HepG2 (cell line): ENCODE results near the gene HADHA. TPM values are rescaled to one million over a fixed set of nuclear protein-coding genes. Genes with fewer than 3 reads are reported as not detected.

Source experiments
- ATAC-seq: fragments of 200-7000 bp; cut with Tn5 transposase; 3 replicates; pipeline ENCODE4 v1.9.1; 2020; ENCODE audit warnings: mild to moderate bottlenecking, moderate library complexity
- BruUV-seq: library from RNA; stranded (reverse); fragments of 400-500 nt; replicated peaks from 2 replicates; lab custom pipeline; 2021; lab: Mats Ljungman, UMichigan
- CTCF ChIA-PET: fragments of 300-600 bp; formaldehyde crosslinking; extraction: SDS; loops from one replicate; lab custom pipeline; 2021; ENCODE audit warnings: low total read pairs, inconsistent platforms, low intra/inter-chr PET ratio; lab: Yijun Ruan, JAX
- POLR2A ChIA-PET: fragments of 350-600 bp; sonication (Branson Sonifier 250); formaldehyde crosslinking; loops from one replicate; lab custom pipeline; 2020; ENCODE audit warnings: antibody characterized with exemption, inconsistent platforms; lab: Yijun Ruan, JAX
- DNase-seq: peaks from one replicate; pipeline ENCODE4 v3.0.0-alpha.2; 2015; ENCODE audit warnings: low spot score
- FAIRE-seq: peaks from 3 replicates; lab custom pipeline; 2011; peaks lifted over from hg19 to GRCh38; lab: Jason Lieb, UNC
- H2AFZ ChIP-seq: one replicate; pipeline ENCODE4 v1.6.1; 2011; ENCODE audit warnings: low read length, inconsistent platforms
- H3K27ac ChIP-seq: fragments of 300-600 bp; 3 replicates; pipeline ENCODE4 v1.8.0; 2011; ENCODE audit warnings: mixed run types, mild to moderate bottlenecking, mixed read lengths, low read length, inconsistent platforms; ENCODE audit not compliant: insufficient read depth; ENCODE audit errors: extremely low read length
- H3K27me3 ChIP-seq, 2 experiments: fragments of 200-600 bp in 1 of 2; 2 replicates in 1 of 2; 3 replicates in 1 of 2; pipeline versions ENCODE4 v1.6.0 to v1.8.0; 2011; ENCODE audit warnings: low read length in 2 of 2, mild to moderate bottlenecking in 2 of 2, moderate library complexity in 2 of 2, inconsistent platforms in 1 of 2; ENCODE audit not compliant: insufficient read depth in 2 of 2, control insufficient read depth in 1 of 2
- H3K36me3 ChIP-seq, 2 experiments: fragments of 200-600 bp in 1 of 2; replicated peaks in 1 of 2; 2 replicates in 1 of 2; 3 replicates in 1 of 2; pipeline versions ENCODE4 v1.5.1 to v1.8.0; 2011; ENCODE audit warnings: low read length in 2 of 2, inconsistent platforms in 1 of 2; ENCODE audit not compliant: insufficient read depth in 2 of 2, control insufficient read depth in 1 of 2
- H3K4me1 ChIP-seq: 2 replicates; pipeline ENCODE4 v1.5.1; 2012; ENCODE audit warnings: low read length, inconsistent platforms; ENCODE audit not compliant: insufficient read depth
- H3K4me2 ChIP-seq: 2 replicates; pipeline ENCODE4 v1.6.0; 2011; ENCODE audit warnings: low read depth, low read length, inconsistent platforms
- H3K4me3 ChIP-seq, 3 experiments: fragments of 200-600 bp in 1 of 3; sonication (generic), shearing (Covaris generic) in 1 of 3; replicated peaks in 1 of 3; 2 replicates each; pipeline ENCODE4 v1.5.1; 2011 to 2016; ENCODE audit warnings: low read length in 3 of 3, inconsistent platforms in 2 of 3, low read depth in 2 of 3, mild to moderate bottlenecking in 2 of 3, control low read depth in 1 of 3, mixed read lengths in 1 of 3; ENCODE audit not compliant: insufficient read depth in 1 of 3
- H3K79me2 ChIP-seq: one replicate; pipeline ENCODE4 v1.6.1; 2011; ENCODE audit warnings: low read length, inconsistent platforms; ENCODE audit not compliant: insufficient read depth
- H3K9ac ChIP-seq: 2 replicates; pipeline ENCODE4 v1.6.0; 2011; ENCODE audit warnings: mild to moderate bottlenecking, low read depth, low read length, inconsistent platforms; ENCODE audit not compliant: insufficient read depth
- H3K9me3 ChIP-seq: 2 replicates; pipeline ENCODE4 v1.5.1; 2012; ENCODE audit warnings: mild to moderate bottlenecking, low read length
- H4K20me1 ChIP-seq: 2 replicates; pipeline ENCODE4 v1.6.0; 2011; ENCODE audit warnings: inconsistent platforms, mild to moderate bottlenecking, low read length, moderate library complexity; ENCODE audit not compliant: insufficient read depth
- CEBPG ChIP-seq: IDR thresholded peaks from 2 replicates; pipeline ENCODE4 v1.6.1; 2016
- DR1 ChIP-seq: sonication (generic); formaldehyde crosslinking; IDR thresholded peaks from 2 replicates; pipeline ENCODE4 v1.8.0; 2021; ENCODE audit warnings: mild to moderate bottlenecking, missing genetic modification reagents, inconsistent platforms
- HNF4A ChIP-seq: sonication (generic); formaldehyde crosslinking; IDR thresholded peaks from 2 replicates; pipeline ENCODE4 v1.4.0; 2020; ENCODE audit warnings: missing genetic modification reagents
- MIER2 ChIP-seq: IDR thresholded peaks from 2 replicates; pipeline ENCODE4 v1.6.1; 2016; ENCODE audit warnings: missing biosample characterization, missing genetic modification reagents
- PAF1 ChIP-seq: IDR thresholded peaks from 2 replicates; pipeline ENCODE4 v1.6.1; 2016; ENCODE audit warnings: missing genetic modification reagents, missing compliant biosample characterization
- TEAD3 ChIP-seq: optimal IDR thresholded peaks from 2 replicates; pipeline ENCODE3; 2016; ENCODE audit warnings: borderline replicate concordance
- ZNF121 ChIP-seq: sonication (generic); formaldehyde crosslinking; IDR thresholded peaks from 2 replicates; pipeline ENCODE4 v1.5.0; 2020; ENCODE audit warnings: mild to moderate bottlenecking, missing genetic modification reagents
- WGBS: methylation state at CpG from one replicate; pipeline ENCODE4 v1.1.6; 2017; ENCODE audit warnings: low lambda C conversion rate; 5-methylcytosine and 5-hydroxymethylcytosine counted together
- in situ Hi-C: cut with HindIII; loops from 2 replicates; pipeline ENCODE4 v1.10.0; 2017; ENCODE audit warnings: low pct_unique_long_range_greater_than_20kb; ENCODE audit not compliant: extremely low pct_ligation_motif_present
- intact Hi-C: fragments of 100-400 bp; cut with micrococcal nuclease; formaldehyde crosslinking; loops from one replicate; pipeline ENCODE4 v1.10.0; 2022; ENCODE audit not compliant: unreplicated experiment
- polyA plus RNA-seq, 8 experiments: library from polyadenylated mRNA; depleted of rRNA in 3 of 8; stranded (reverse) in 7 of 8; unstranded in 1 of 8; fragments of >200 nt; fragmentation: Illumina TruSeq in 4 of 8; extraction: Trizol in 4 of 8; gene quantifications; 2 replicates each; pipeline versions ENCODE4 v1.2.1 to v1.2.3, GENCODE V29; 2011 to 2016; ENCODE audit warnings: low read depth in 4 of 8, missing spikeins in 1 of 8, mixed read lengths in 1 of 8; ENCODE audit not compliant: insufficient read depth in 1 of 8
- total RNA-seq, 5 experiments: library from RNA; depleted of rRNA; stranded (reverse); fragments of >200 nt; fragmentation: Illumina TruSeq; extraction: Trizol; gene quantifications; 2 replicates each; pipeline ENCODE4 v1.2.3, GENCODE V29; 2016; ENCODE audit warnings: low read depth in 1 of 5
- TF ChIP-seq, protein P1 (sequence below): sonication (generic); formaldehyde crosslinking; IDR thresholded peaks from 2 replicates; pipeline ENCODE4 v1.4.0; 2020; ENCODE audit warnings: mild to moderate bottlenecking, missing genetic modification reagents
- TF ChIP-seq, protein P2 (sequence below): sonication (generic); formaldehyde crosslinking; IDR thresholded peaks from 2 replicates; pipeline ENCODE4 v1.4.0; 2020; ENCODE audit warnings: low read depth, mild to moderate bottlenecking, missing genetic modification reagents
- TF ChIP-seq, protein P3 (sequence below), 2 experiments: sonication (generic) in 1 of 2; formaldehyde crosslinking in 1 of 2; IDR thresholded peaks; 2 replicates each; pipeline versions ENCODE4 v1.4.0 to v1.6.1; 2016 to 2020; ENCODE audit warnings: borderline replicate concordance in 1 of 2, low read depth in 1 of 2, mild to moderate bottlenecking in 1 of 2, missing genetic modification reagents in 1 of 2
- TF ChIP-seq, protein P4 (sequence below): sonication (generic); formaldehyde crosslinking; IDR thresholded peaks from 2 replicates; pipeline ENCODE4 v1.4.0; 2020; ENCODE audit warnings: missing genetic modification reagents
- TF ChIP-seq, protein P5 (sequence below): sonication (generic); formaldehyde crosslinking; IDR thresholded peaks from 2 replicates; pipeline ENCODE4 v1.4.0; 2020; ENCODE audit warnings: missing genetic modification reagents, borderline replicate concordance

The HADHA gene
- total and polyA plus RNA-seq, 2 of the 13 experiments (the other 11 are each of a cell fraction or from before 2014, with no cell fraction given): 102 to 270 TPM

DNA sequence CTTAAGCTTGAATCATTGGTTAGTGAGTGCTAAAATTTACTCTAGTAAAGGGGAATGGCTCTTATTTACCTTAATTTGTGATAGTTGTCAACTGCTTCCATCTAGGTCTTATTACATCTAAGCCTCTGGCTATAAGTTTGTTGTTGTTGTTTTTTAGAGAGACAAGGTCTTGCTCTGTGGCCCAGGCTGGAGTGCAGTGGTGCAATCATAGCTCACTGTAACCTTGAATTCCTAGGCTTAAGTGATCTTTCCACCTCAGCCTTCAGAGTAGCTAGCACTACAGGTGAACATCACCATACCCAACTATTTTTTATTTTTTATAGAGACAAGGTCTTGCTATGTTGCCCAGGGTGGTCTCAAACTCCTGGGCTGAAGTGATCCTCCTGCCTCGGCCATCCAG is 6.6 kb downstream of the HADHA start:
- Histone ChIP-seq H2AFZ (no peak overlapping the region), H3K4me2 (0 out of 2 replicates have a peak overlapping the region, but pooled peaks have one; percentile 0), H4K20me1 (peaks cover 28% of the 10 kb centered on the region), H3K36me3 (peaks cover 15 to 46% of the 10 kb centered on the region in 2 experiments), H3K9me3 (no peaks in the 10 kb centered on the region), H3K4me3 (no peak overlapping the region), H3K4me1 (peaks cover 53% of the 10 kb centered on the region), H3K27me3 (no peaks in the 10 kb centered on the region), H3K9ac (no peak overlapping the region), H3K79me2 (peaks cover 50% of the 10 kb centered on the region), H3K27ac (peak overlapping the region; percentile 23)
- no TSS peak for BruUV-seq
- ChIA-PET POLR2A (no interaction called here), CTCF (interaction anchor here (0.9 kb wide), 1 partner anchor 76 kb away, joined by 3 read pairs; no protein-coding TSS in a partner anchor)
- DNase-seq: no peak
- in situ Hi-C loops: loop anchor here (5.0 to 10.0 kb wide), 2 partner anchors 94 to 227 kb away; no protein-coding TSS in a partner anchor
- intact Hi-C loops: no loop called here
- FAIRE-seq: no peak
- WGBS: 67% methylated on average over 1 of the region's 1 CpG
- peak; percentile 53 for ATAC-seq
- TF ChIP-seq HNF4A (CRISPR knock-in tag) (peak; percentile 52), PAF1 (no peak), DR1 (CRISPR knock-in tag) (no peak), CEBPG (0 out of 2 replicates have a peak, but pooled peaks have one; percentile 32), MIER2 (CRISPR knock-in tag) (no peak), ZNF121 (peak; percentile 94), TEAD3 (peak; percentile 34)
- TF ChIP-seq, protein P1, sequence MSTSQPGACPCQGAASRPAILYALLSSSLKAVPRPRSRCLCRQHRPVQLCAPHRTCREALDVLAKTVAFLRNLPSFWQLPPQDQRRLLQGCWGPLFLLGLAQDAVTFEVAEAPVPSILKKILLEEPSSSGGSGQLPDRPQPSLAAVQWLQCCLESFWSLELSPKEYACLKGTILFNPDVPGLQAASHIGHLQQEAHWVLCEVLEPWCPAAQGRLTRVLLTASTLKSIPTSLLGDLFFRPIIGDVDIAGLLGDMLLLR (CRISPR knock-in tag): no peak
- TF ChIP-seq, protein P2, sequence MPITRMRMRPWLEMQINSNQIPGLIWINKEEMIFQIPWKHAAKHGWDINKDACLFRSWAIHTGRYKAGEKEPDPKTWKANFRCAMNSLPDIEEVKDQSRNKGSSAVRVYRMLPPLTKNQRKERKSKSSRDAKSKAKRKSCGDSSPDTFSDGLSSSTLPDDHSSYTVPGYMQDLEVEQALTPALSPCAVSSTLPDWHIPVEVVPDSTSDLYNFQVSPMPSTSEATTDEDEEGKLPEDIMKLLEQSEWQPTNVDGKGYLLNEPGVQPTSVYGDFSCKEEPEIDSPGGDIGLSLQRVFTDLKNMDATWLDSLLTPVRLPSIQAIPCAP (CRISPR knock-in tag): no peak
- TF ChIP-seq, protein P3, sequence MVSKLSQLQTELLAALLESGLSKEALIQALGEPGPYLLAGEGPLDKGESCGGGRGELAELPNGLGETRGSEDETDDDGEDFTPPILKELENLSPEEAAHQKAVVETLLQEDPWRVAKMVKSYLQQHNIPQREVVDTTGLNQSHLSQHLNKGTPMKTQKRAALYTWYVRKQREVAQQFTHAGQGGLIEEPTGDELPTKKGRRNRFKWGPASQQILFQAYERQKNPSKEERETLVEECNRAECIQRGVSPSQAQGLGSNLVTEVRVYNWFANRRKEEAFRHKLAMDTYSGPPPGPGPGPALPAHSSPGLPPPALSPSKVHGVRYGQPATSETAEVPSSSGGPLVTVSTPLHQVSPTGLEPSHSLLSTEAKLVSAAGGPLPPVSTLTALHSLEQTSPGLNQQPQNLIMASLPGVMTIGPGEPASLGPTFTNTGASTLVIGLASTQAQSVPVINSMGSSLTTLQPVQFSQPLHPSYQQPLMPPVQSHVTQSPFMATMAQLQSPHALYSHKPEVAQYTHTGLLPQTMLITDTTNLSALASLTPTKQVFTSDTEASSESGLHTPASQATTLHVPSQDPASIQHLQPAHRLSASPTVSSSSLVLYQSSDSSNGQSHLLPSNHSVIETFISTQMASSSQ (IDR thresholded peaks at IDR 0.05; ENCODE audit: low read depth): no peak
- TF ChIP-seq, protein P3 (CRISPR knock-in tag; IDR thresholded peaks at IDR 0.05; ENCODE audit: borderline replicate concordance): no peak
- TF ChIP-seq, protein P4, sequence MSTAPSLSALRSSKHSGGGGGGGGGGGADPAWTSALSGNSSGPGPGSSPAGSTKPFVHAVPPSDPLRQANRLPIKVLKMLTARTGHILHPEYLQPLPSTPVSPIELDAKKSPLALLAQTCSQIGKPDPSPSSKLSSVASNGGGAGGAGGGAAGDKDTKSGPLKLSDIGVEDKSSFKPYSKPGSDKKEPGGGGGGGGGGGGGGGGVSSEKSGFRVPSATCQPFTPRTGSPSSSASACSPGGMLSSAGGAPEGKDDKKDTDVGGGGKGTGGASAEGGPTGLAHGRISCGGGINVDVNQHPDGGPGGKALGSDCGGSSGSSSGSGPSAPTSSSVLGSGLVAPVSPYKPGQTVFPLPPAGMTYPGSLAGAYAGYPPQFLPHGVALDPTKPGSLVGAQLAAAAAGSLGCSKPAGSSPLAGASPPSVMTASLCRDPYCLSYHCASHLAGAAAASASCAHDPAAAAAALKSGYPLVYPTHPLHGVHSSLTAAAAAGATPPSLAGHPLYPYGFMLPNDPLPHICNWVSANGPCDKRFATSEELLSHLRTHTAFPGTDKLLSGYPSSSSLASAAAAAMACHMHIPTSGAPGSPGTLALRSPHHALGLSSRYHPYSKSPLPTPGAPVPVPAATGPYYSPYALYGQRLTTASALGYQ: no peak
- TF ChIP-seq, protein P5, sequence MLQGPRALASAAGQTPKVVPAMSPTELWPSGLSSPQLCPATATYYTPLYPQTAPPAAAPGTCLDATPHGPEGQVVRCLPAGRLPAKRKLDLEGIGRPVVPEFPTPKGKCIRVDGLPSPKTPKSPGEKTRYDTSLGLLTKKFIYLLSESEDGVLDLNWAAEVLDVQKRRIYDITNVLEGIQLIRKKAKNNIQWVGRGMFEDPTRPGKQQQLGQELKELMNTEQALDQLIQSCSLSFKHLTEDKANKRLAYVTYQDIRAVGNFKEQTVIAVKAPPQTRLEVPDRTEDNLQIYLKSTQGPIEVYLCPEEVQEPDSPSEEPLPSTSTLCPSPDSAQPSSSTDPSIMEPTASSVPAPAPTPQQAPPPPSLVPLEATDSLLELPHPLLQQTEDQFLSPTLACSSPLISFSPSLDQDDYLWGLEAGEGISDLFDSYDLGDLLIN (CRISPR knock-in tag): no peak
